Tibial nerve (tissue), 3 donors: ENCODE results near the gene NOS1.

Source experiments
- EP300 ChIP-seq, 2 donors: sonication (generic); formaldehyde crosslinking; IDR thresholded peaks; one replicate each; pipeline ENCODE4 v1.6.1; 2017; ENCODE audit warnings: antibody characterized with exemption in 2 of 2, mild to moderate bottlenecking in 1 of 2
- POLR2A ChIP-seq, 2 donors: fragments of 450-650 bp; IDR thresholded peaks; one replicate each; pipeline ENCODE4 v1.6.1; 2017; ENCODE audit warnings: antibody characterized with exemption in 2 of 2, mild to moderate bottlenecking in 2 of 2, moderate library complexity in 2 of 2

GRCh38 chr12:117207675-117208074, 153.8 kb downstream of the NOS1 start:
- TF ChIP-seq POLR2A (IDR thresholded peaks at IDR 0.05) = no peak
- TF ChIP-seq EP300 (IDR thresholded peaks at IDR 0.05) = no peak
